BE2C (cell line): ENCODE results near the gene PRRG4.

Experiments
- DNase-seq: peaks from one replicate; pipeline ENCODE4 v3.0.0-alpha.2; 2020
- H3K27me3 ChIP-seq: fragments of 250-450 bp; sonication (Bioruptor Pico); 2 replicates; pipeline ENCODE4 v1.5.1; 2020; ENCODE audit warnings: mild to moderate bottlenecking
- H3K36me3 ChIP-seq: fragments of 250-450 bp; sonication (Bioruptor Pico); 2 replicates; pipeline ENCODE4 v1.5.1; 2020; ENCODE audit warnings: mild to moderate bottlenecking
- H3K4me1 ChIP-seq: fragments of 250-450 bp; sonication (Bioruptor Pico); 2 replicates; pipeline ENCODE4 v1.5.1; 2020
- H3K4me3 ChIP-seq: 2 replicates; pipeline ENCODE4 v1.5.1; 2011; ENCODE audit warnings: low read depth, low read length
- H3K9me3 ChIP-seq: fragments of 250-450 bp; sonication (Bioruptor Pico); 2 replicates; pipeline ENCODE4 v1.5.1; 2020
- TF ChIP-seq, protein P1 (sequence below): IDR thresholded peaks from 2 replicates; pipeline ENCODE4 v1.5.1; 2012; ENCODE audit warnings: mild to moderate bottlenecking, low read depth, low read length

PRRG4 gene

GRCh38 chr11:32893343-32894148, 63.8 kb downstream of the PRRG4 start:
- H3K27me3 ChIP-seq: no peaks in the 10 kb centered on the region
- TF ChIP-seq, protein P1, sequence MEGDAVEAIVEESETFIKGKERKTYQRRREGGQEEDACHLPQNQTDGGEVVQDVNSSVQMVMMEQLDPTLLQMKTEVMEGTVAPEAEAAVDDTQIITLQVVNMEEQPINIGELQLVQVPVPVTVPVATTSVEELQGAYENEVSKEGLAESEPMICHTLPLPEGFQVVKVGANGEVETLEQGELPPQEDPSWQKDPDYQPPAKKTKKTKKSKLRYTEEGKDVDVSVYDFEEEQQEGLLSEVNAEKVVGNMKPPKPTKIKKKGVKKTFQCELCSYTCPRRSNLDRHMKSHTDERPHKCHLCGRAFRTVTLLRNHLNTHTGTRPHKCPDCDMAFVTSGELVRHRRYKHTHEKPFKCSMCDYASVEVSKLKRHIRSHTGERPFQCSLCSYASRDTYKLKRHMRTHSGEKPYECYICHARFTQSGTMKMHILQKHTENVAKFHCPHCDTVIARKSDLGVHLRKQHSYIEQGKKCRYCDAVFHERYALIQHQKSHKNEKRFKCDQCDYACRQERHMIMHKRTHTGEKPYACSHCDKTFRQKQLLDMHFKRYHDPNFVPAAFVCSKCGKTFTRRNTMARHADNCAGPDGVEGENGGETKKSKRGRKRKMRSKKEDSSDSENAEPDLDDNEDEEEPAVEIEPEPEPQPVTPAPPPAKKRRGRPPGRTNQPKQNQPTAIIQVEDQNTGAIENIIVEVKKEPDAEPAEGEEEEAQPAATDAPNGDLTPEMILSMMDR: peak; percentile 32
- H3K36me3 ChIP-seq: no peaks in the 10 kb centered on the region
- no peaks in the 10 kb centered on the region for H3K4me1 ChIP-seq
- peak; percentile 67 for DNase-seq
- peak overlapping the region; percentile 75 for H3K4me3 ChIP-seq
- H3K9me3 ChIP-seq: no peaks in the 10 kb centered on the region

GRCh38 chr11:32894149-32894827, 64.6 kb downstream of the PRRG4 start:
- Histone ChIP-seq H3K36me3 (no peaks in the 10 kb centered on the region), H3K4me1 (no peaks in the 10 kb centered on the region), H3K4me3 (peak overlapping the region; percentile 75), H3K9me3 (no peaks in the 10 kb centered on the region), H3K27me3 (no peaks in the 10 kb centered on the region)
- peak; percentile 13 for DNase-seq
- TF ChIP-seq, protein P1: no peak

- no peaks in the 10 kb centered on the region for H3K9me3 ChIP-seq
- DNase-seq: no peak
- TF ChIP-seq, protein P1: no peak
- H3K4me1 ChIP-seq: no peaks in the 10 kb centered on the region
- no peaks in the 10 kb centered on the region for H3K36me3 ChIP-seq
- no peaks in the 10 kb centered on the region for H3K27me3 ChIP-seq
- H3K4me3 ChIP-seq: peak overlapping the region; percentile 75
These were observed 65.2 kb downstream of the PRRG4 start for GRCh38 chr11:32894921-32895320.

- Histone ChIP-seq H3K27me3 (no peaks in the 10 kb centered on the region), H3K36me3 (no peaks in the 10 kb centered on the region), H3K9me3 (no peaks in the 10 kb centered on the region), H3K4me1 (no peaks in the 10 kb centered on the region), H3K4me3 (no peak overlapping the region)
- DNase-seq: no peak
- TF ChIP-seq, protein P1: no peak
These were observed 65.7 kb downstream of the PRRG4 start for GRCh38 chr11:32895471-32895870.

DNA sequence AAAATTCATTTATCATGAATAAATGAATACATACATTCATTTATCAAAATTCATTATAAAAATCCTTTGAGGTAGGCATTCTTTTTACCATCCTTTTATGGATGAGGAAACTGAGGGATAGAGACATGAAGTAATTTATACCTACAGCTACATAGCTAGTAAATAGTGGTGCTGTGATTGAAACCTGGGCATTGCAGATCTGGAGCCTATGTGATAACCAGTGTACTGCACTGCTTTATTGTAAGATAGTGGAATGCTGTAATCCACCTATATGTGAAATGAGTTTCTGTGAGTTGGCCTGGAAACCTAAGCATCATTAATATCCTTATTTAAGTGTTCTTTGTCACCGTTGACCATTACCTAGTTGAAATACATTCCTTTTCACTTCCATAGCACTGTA, 67.4 kb downstream of the PRRG4 start:
- Histone ChIP-seq H3K4me3 (no peak overlapping the region), H3K4me1 (no peaks in the 10 kb centered on the region), H3K27me3 (no peaks in the 10 kb centered on the region), H3K36me3 (no peaks in the 10 kb centered on the region), H3K9me3 (no peaks in the 10 kb centered on the region)
- no peak for DNase-seq
- TF ChIP-seq, protein P1: no peak

DNA sequence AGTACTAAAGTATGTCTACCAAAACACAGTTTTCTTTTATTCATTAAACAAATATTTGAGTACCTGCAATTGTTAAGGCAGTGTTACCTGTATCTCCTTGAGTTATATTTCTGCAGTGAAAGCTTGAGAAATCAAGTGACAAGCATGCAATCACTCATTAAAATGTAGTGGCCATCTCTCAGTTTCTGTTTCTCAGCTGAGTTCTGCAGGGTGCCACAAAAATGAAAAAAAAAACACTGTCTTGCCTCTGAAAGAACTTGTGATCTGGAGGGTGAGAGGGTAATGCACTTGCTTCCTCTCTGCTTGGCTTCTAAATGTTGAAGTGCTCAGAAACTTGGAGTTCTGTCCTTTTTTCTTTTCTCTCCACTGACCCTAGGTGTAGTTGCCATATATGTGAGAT, 69.7 kb downstream of the PRRG4 start:
- Histone ChIP-seq H3K36me3 (no peaks in the 10 kb centered on the region), H3K4me3 (no peak overlapping the region), H3K27me3 (no peaks in the 10 kb centered on the region), H3K4me1 (no peaks in the 10 kb centered on the region), H3K9me3 (no peaks in the 10 kb centered on the region)
- no peak for DNase-seq
- TF ChIP-seq, protein P1: no peak
